Skin of body (tissue), 2 donors: ENCODE data around the gene SLC26A1. TPM values are rescaled to one million over a fixed set of nuclear protein-coding genes. Genes with fewer than 3 reads are reported as not detected.
"Not testable (repeated sequence)": the region's sequence is repeated elsewhere in the genome, so short reads cannot be mapped to it uniquely, and the experiment has no call there.

Source experiments
- DNase-seq: peaks from one replicate; lab custom pipeline; 2025; lab: John Stamatoyannopoulos, UW
- total RNA-seq: library from RNA; depleted of rRNA; stranded (reverse); fragments of >200 nt; gene quantifications from one replicate; pipeline ENCODE4 v1.2.3, GENCODE V29; 2014

The SLC26A1 gene
- total RNA-seq, 1 donor from 2014 or later = 0.30 TPM

DNA sequence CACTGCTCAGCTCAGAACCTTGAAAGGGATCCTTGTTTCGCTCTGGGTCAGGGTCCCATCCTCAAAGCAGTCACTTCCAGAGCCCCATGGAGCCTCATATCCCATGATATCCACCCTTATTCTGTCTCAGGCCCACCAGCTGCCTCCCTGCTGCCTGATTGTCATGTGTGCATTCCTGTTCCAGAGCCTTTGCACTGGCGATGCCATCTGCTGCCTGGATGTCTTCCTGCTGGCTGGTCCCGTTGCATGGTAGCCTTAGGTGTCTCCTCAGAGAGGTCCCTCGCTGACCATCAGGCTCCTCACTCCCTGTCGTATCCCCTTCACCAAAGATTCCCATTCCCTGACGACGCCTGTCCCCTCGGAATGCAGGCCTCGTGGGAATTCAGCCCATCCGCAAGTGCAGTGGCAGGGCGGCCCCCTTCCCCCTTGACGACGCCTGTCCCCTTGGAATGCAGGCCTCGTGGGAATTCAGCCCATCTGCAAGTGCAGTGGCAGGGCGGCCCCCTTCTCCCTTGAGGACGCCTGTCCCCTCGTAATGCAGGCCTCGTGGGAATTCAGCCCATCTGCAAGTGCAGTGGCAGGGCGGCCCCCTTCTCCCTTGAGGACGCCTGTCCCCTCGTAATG is 6.1 kb upstream of the SLC26A1 start:
- DNase-seq = not testable (repeated sequence)

DNA sequence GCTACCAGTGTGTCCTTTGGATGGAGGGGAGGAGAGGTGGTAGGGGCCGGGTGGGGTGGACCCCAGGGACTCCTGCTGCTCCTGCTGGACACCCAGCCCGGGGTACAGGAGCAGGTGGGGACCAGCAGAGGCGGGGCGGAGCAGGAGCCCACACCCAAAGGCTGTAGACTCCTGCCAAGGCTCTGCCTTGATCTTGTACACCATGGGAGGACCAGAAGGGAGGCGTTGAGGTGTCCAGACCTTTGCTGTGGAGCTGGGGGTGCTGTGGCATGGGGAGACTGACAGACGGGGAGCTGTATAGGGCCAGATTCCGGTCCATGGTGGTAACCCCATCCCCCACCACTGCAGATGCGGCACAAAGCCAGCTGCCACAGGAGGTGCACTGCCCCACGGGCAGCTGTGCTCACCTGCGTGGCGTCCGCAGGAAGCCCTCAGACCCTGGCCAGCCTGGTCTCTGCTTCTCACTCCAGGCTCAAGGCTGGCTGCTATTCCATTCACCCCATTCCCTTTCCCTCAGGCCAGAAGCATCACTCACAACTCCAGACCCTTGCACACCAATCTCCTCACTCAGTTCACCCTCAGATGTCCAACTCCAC is 5.0 kb upstream of the SLC26A1 start:
- no peak for DNase-seq

DNA sequence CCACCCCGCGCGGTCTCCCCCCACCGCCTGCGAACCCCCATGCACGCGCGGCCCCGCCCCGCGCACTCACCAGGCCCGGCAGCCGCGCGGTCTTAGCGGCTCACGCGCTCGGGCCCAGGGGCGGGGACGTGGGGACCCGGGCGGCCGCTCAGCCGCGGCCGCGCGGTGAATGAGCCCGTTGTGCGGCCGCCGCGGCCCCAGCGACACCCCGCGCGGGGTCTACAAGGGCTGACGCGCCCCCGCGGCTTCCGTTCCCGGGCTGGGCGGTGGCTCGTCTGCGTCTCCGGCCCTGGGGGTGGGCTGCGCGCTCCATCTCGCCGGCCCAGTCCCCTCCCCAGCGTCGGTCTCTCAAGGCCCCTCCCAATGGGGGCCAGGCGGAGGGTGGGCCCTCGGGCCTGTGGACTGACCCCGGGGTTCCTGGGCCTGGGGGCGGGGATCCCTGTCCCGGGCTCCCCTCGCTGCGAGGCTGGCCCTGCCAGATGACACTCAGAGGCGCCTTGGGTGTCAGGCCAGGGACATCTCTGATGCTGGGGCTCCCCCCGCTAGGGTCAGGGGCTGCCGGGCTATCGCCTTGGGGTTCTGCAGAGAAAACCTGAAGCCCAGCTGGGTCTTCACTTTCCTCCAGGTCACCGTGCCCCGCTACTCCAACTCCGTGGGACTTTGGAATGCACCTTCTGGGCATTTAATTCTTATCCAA is 4.3 kb upstream of the SLC26A1 start:
- DNase-seq = no peak

DNA sequence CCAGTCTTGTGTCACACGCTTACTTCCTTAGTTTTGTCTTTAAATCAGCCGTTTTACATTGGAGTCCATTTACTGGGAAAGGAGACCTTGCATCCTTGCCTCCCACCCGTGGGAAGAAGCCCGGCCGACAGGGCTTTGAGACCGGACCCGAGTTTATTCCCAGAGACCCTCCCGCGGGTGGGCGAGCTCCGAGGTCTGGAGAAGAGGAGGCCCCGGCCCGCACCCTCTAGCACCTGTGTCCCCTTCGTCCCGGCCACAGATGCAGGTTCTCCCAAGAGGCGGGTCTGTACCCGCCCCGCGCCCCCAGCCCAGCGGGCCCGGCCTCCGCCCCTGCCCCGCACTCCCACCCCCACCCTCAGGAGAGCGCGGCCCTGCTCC is 3.8 kb upstream of the SLC26A1 start:
- DNase-seq = no peak

DNA sequence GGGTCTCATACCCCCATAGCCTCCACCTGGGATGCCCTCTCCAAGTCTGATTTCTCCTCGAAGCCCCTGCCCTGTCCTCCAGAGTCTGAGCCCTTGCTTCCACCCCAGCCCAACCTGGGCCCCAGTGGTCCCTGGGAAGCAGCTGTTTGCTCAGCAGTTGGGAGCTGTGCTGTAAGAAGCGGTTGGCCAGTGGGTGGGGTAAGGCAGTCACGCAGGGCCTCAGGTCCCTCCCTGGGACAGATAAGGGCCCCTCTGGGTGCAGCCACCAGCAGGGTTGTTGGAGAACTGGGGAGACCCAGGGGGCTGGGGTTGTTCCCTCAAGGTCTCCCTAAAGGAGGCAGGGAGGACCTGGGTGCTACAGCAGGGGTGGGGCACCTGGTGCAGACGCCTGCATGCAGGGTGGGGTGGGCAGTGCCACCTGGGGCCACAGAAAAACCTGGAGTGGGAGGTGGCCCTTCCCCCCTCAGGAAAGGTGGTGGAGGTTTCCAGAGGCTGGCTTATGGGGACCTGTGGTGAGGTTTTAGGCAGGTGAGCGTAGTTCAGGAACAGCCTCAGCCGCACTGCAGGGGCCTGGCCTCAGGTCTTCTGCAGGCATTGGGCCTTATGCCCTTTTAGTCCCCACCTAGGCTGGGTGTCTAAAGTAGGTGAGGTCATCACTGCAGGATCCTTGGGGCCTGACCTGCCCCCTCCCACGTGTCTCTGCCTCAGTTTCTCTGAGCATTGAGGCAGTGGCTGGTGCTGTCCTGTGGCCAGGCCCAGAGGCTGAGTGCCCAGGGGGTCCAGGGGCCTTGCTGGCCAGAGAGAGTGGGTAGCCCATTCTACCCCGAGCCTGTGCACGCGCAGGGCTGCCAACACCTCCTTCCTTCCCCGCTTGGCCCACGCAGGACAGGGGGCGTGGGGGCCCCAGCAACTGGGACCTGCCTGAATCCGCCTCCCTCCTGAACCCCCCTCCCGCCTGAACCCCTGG is 3.1 kb upstream of the SLC26A1 start:
- DNase-seq = no peak

DNA sequence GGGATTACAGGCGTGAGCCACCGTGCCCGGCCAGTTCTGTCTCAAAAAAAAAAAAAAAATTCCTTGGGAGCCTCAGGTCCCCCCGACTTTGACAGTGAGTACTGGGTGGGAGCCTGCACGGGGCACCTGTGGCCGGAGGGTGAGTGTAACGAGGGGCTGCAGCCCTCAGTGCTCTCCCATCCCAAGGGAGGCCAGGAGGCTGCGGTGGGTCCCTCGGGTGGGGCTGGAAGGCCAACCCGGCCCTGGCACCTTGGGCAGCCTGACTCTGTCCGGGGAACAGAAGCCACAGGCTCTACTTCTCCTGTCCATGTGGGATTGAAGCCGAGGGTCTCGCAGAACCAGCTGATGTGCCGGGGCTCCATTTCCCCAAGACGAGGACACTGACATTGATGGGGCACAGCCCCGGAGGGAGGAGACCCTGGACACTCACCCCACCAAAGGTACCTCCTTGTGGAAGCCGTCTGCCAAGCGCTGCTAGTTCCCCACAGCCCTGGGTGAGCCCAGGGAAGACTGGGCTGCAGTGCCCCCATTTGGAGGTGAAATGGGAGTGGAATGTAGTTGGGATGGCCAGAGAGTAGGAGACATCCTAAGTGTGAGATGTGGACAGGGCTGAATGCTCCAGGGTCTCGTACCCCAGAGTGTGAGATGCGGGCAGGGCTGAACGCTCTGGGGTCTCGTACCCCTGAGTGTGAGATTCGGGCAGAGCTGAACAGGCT is 2.3 kb upstream of the SLC26A1 start:
- DNase-seq = no peak

DNA sequence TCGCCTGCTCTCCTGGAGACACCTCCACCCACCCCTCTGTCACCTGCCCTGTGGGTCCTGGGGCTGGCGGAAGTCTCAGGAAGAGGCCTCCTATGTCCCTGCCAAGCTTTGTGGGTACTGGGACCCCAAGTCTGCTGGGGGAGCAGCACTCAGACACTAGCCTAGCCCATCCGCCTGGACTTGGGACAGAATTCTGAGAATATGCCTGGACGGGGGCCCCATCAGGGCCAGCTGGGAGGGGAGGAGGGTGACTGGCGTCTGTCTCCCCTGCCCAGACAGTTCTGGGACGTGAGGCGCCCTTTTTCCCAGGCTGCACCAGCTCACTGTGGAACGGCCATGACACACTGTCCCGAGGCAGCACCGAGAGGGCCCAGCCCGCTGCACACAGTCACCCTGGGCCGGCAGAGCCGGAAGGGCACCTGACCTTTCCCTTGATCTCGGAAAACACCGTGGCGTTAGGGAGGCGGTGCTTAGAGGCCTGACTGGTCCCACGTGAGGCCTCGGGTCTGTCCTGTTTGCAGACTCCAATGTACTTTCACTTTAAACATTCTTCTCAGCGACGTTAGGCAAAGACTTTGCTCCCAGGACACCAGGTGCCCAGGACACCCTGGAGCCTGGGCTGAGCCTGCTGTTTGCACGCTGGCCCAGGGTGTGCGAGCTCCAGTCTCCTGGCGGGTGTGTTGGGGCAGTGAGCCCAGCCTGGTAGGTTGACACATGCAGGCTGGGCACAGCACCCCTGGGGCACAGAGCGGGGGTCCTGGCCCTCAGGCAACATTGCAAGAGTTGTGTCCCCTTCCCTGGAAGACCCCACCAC is 700 bp downstream of the SLC26A1 start:
- DNase-seq = no peak

DNA sequence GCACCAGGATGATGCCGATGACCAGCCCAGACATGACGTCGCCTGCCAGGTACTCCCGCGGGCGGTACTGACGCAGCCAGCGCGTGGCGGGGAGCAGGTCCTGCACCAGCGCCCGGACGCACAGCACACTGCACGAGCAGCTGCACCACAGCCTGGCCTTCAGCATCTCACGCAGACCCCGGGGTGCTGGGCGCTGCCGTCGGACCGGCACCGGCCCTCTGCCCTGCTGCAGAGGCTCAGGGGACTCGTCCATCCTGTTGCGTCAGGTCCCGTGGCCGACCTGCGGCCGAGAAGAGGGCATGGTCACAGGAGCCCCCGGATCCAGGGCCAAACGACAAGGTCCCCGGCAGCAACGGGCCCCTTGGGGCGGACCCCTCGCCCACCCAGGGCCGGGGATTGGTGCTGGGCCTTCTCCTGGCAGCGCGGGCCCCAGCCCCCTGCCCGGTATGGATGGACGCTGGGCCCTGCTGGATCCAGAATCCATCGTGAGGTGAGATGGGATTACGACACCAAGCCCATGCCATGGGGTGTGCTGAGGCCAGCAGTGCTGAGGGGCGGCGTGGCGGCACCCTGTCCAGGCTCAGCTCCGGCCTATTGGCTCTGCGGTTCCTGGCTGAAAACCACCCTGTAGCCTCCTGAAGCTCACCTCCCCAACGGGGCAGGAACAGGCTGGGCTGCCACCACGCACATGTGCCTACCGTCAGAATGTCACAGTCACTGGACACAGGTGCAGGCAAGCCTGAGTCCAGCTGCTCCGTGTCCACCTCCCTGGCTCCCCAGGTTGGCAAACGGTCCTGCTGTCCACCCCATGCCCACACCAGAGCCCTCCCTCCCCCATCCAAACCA is 1.5 kb downstream of the SLC26A1 start:
- no peak for DNase-seq

DNA sequence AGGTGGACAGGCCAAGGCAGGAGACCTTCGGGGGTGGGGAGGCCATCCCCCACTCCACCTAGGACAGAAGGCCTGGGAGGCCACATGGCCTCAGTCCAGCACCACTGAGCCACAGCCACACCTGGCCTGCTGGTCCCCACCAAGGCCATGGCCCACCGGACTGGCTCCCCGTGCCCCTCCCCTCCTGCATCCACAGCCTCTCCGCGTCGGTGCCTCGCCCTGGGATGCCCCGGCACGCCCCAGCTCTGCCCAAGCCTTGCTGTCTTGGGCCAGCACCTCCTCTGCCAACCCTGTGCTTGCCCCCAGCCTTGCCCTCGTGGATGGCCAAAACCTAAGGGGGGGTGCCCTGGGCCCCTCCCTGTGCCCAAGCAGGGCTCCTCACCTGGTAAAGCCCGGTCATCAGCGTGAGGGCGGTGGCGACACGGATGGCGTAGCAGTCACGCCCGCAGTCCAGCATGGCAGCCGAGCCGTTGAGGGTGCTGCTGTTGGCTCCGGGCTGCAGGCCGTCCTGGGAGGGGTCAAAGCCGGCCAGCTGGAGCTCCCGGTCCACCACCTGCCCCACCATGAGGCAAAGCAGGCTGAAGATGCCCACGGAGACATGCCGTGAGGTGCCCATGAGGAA is 2.3 kb downstream of the SLC26A1 start:
- DNase-seq = no peak

DNA sequence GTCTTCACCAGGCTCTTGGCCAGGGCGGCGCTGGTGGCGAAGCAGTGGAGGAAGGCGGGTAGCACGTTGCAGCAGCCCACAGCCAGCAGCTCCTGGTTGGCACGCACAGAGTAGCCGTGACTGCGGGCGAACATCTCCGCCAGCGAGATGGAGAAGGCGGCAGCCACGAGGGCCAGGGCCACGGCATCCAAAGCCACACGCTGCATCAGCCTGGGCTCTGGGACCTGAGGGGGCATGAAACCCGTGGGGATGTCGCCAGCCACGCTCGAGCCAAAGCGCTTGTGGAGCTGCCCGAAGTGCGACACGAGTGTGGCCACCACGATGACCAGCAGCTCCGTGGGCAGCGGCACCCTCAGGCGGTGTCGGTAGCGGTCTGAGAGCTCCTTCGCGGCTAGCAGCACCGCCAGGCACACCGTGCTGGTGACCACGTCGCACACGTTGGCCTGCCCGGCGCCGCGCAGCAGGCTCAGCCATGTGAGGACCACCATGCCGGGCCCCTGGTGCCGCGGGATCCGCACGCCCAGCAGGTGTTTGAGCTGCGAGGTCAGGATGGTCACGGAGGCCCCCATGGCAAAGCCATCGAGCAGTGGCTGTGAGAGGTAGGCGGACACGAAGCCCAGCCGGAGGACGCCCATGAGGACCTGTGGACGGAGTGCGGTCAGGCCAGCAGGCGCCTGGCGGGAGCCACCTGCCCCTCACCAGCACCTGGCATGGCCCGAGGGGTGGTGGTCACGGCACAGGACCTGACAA is 3.3 kb downstream of the SLC26A1 start:
- DNase-seq = no peak

DNA sequence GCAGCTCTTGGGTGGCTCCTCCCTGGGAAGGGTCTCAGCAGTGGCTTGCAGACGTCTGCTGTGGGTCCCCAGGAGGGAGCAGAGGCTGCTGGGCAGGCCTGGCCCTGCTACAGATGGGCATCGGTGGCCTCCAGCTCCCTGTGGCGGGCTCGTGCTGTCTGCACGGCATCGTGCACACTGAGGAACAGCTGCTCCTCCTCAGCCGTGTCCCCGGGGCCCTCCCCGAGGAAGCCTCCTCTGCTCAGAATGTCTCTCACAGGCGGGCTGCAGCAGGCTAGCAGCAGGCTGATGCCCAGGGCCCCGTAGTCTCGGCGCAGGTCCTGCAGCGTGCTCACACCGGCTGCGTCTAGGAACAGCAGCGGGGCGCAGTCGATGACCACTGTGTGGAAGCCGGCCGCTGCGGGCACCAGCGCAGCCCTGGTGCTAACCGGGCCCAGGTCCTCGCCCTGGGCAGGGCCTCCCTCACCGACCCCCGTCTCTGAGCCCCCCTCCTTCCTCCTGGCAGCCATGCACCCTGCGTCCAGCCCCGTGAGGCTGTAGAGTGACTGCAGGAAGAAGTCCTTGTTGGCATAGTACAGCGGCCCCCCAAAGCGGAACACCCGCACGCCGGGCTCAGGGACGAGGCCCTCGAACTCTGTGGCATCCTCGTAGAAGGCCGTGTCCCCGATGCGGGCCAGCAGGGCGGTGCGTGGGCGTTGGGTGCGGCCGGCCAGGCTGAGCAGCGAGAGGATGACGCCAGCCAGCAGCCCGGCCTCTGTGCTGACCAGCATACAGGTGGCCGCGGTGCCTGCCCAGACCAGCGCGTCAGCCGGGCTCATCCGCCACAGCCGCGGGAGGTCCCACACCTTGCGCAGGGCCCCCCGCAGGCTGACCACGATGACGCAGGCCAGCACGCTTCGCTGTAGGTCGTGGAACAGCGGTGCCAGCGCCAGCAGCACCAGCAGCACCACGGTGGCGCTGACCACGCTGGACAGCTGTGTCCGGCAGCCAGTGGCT is 4.2 kb downstream of the SLC26A1 start:
- no peak for DNase-seq

DNA sequence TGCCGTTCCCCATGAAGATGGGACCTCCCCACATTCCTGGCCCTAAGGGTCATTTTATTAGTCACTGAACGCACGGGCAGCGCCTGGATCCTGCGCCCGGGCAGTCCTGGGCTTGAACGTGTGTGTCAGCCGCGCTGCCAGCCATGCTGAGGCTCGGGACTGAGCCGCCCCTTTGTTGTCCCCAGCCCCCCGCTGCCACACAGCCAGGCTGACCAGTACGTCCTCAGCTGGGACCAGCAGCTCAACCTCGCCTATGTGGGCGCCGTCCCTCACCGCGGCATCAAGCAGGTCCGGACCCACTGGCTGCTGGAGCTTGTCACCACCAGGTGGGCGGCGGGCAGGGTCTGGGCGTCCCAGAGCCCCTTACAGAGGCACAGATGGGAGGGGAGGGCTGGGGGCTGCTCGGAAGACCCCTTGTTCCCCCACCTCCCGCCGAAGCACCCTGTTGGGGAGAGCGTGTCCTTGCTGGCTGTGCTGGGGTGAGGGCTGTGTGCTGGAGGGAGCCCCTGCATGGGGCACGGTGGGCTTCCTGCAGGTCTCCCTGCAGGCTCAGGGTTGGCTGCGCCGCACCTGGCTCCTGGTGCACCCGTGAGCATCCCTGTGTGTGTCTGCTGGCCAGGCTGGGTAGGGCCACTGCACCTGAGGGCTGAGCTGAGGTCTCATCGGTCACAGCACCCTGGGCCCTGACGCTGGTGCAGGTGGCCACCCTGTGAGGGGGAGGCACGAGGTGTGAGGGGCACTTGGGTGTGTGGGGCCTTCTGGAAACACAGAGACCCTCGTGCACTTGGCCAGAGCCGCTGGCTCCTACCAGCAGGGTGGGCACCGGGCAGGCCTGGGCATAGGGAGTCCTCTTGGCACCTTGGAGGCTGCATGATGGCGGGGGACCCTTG is 5.3 kb downstream of the SLC26A1 start:
- DNase-seq = no peak

DNA sequence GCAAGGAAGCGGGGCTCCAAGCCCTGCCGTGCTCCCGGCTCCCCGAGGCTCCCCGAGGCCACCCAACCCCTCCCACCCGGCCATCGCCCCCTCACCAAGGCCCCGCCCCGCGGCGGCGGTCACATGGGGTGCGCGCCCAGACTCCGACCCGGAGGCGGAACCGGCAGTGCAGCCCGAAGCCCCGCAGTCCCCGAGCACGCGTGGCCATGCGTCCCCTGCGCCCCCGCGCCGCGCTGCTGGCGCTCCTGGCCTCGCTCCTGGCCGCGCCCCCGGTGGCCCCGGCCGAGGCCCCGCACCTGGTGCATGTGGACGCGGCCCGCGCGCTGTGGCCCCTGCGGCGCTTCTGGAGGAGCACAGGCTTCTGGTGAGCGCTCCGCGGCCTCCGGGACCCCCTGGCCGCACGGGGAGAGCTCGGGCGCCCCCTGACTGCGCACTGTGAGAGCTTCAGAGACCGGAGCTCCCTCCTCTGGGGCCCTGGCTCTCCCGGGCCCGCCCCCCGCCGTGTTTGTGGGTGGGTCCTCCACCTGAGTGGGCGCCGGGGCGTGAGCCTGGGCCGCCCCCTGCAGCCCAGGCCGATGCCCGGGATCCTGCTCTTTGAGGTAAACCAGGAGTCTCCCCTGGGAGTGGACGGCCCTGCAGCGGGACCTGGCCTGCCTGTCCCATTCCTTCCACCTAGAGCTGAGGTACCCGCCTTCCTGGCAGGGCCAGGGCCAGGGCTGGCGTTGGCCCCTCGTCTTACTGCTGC is 6.2 kb downstream of the SLC26A1 start, which contains the start of gene IDUA:
Gene IDUA, plus strand, starts transcription at position 166 of the 745 bp plus-strand sequence. Its CDS starts 41 bp downstream, at position 207.
- no peak for DNase-seq

DNA sequence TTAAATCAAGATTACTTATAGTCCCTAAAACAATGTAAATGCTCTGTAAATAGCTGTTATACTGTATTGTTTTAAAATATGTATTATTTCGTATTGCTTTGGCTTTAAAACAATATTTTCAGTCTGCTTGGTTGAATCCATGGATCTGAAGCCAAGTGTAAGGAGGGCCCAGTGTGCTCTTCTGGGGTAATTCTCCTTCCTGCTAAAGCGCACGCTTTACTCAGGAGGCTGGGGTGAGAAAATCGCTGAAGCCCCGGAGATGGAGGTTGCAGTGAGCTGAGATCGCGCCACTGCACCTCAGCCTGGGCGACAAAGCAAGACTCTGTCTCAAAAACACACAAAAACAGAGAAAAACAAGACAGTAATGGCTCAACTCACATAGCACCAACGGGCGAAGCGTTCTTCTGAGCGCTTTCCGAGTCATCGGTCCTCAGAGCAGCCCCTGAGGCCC is 6.8 kb downstream of the SLC26A1 start:
- no peak for DNase-seq
